HepG2 (cell line): ENCODE measurements around the gene KISS1R. TPM values are rescaled to one million over a fixed set of nuclear protein-coding genes. Genes with fewer than 3 reads are reported as not detected.

ENCODE experiments used
- CENPBD1 ChIP-seq: sonication (generic); formaldehyde crosslinking; IDR thresholded peaks from 2 replicates; pipeline ENCODE4 v1.8.0; 2022; ENCODE audit warnings: missing genetic modification reagents, low read depth, mild to moderate bottlenecking, borderline replicate concordance
- CHD2 ChIP-seq: IDR thresholded peaks from 2 replicates; pipeline ENCODE4 v1.6.1; 2011; ENCODE audit warnings: low read depth, low read length, improper control_type of control experiment
- ELF3 ChIP-seq: IDR thresholded peaks from 2 replicates; pipeline ENCODE4 v1.6.1; 2016; ENCODE audit warnings: missing genetic modification reagents, missing compliant biosample characterization
- FOXO1 ChIP-seq: sonication (generic); formaldehyde crosslinking; IDR thresholded peaks from 2 replicates; pipeline ENCODE4 v1.4.0; 2020; ENCODE audit warnings: missing genetic modification reagents
- GATAD2A ChIP-seq: IDR thresholded peaks from 2 replicates; pipeline ENCODE4 v1.6.1; 2016
- HIVEP1 ChIP-seq: sonication (generic); formaldehyde crosslinking; IDR thresholded peaks from 2 replicates; pipeline ENCODE4 v1.4.0; 2020; ENCODE audit warnings: mild to moderate bottlenecking, missing genetic modification reagents
- IRF1 ChIP-seq: sonication (generic); formaldehyde crosslinking; IDR thresholded peaks from 2 replicates; pipeline ENCODE4 v1.4.0; 2020; ENCODE audit warnings: low read depth, mild to moderate bottlenecking, missing genetic modification reagents
- MED13 ChIP-seq: sonication (generic); formaldehyde crosslinking; IDR thresholded peaks from 2 replicates; pipeline ENCODE4 v1.5.0; 2020; ENCODE audit warnings: missing genetic modification reagents
- MIXL1 ChIP-seq: IDR thresholded peaks from 2 replicates; pipeline ENCODE4 v1.6.1; 2016
- SALL2 ChIP-seq: sonication (generic); formaldehyde crosslinking; IDR thresholded peaks from 2 replicates; pipeline ENCODE4 v1.8.1; 2023; ENCODE audit warnings: mild to moderate bottlenecking, missing genetic modification reagents, inconsistent platforms
- SCMH1 ChIP-seq: sonication (generic); formaldehyde crosslinking; IDR thresholded peaks from 2 replicates; pipeline ENCODE4 v1.9.0; 2021; ENCODE audit warnings: missing genetic modification reagents, mild to moderate bottlenecking, borderline replicate concordance
- XRCC5 ChIP-seq: fragments of 200-400 bp; formaldehyde crosslinking; optimal IDR thresholded peaks from 2 replicates; pipeline ENCODE3; 2017; ENCODE audit warnings: mild to moderate bottlenecking, low read length
- ZC3H4 ChIP-seq: sonication (generic); formaldehyde crosslinking; IDR thresholded peaks from 2 replicates; pipeline ENCODE4 v1.4.0; 2020; ENCODE audit warnings: missing genetic modification reagents, borderline replicate concordance
- ZIK1 ChIP-seq: sonication (generic); formaldehyde crosslinking; IDR thresholded peaks from 2 replicates; pipeline ENCODE4 v1.5.0; 2020; ENCODE audit warnings: mild to moderate bottlenecking, low read depth, missing genetic modification reagents, borderline replicate concordance
- ZNF138 ChIP-seq: sonication (generic); formaldehyde crosslinking; IDR thresholded peaks from 2 replicates; pipeline ENCODE4 v1.5.0; 2020; ENCODE audit warnings: mild to moderate bottlenecking, low read depth, missing genetic modification reagents
- ZNF232 ChIP-seq: sonication (generic); formaldehyde crosslinking; IDR thresholded peaks from 2 replicates; pipeline ENCODE4 v1.4.0; 2020; ENCODE audit warnings: missing genetic modification reagents, borderline replicate concordance
- ZNF446 ChIP-seq: sonication (generic); formaldehyde crosslinking; IDR thresholded peaks from 2 replicates; pipeline ENCODE4 v1.5.0; 2020; ENCODE audit warnings: mild to moderate bottlenecking, missing genetic modification reagents
- ZNF597 ChIP-seq: sonication (generic); formaldehyde crosslinking; IDR thresholded peaks from 2 replicates; pipeline ENCODE4 v1.5.0; 2020; ENCODE audit warnings: missing genetic modification reagents
- ZNF646 ChIP-seq: sonication (generic); formaldehyde crosslinking; IDR thresholded peaks from 2 replicates; pipeline ENCODE4 v1.9.0; 2021; ENCODE audit warnings: mild to moderate bottlenecking, missing genetic modification reagents
- ZNF781 ChIP-seq: sonication (generic); formaldehyde crosslinking; IDR thresholded peaks from 2 replicates; pipeline ENCODE4 v1.5.1; 2020; ENCODE audit warnings: borderline replicate concordance, mild to moderate bottlenecking, missing genetic modification reagents; ENCODE audit errors: not compliant biosample characterization
- polyA plus RNA-seq, 8 experiments: library from polyadenylated mRNA; depleted of rRNA in 3 of 8; stranded (reverse) in 7 of 8; unstranded in 1 of 8; fragments of >200 nt; fragmentation: Illumina TruSeq in 4 of 8; extraction: Trizol in 4 of 8; gene quantifications; 2 replicates each; pipeline versions ENCODE4 v1.2.1 to v1.2.3, GENCODE V29; 2011 to 2016; ENCODE audit warnings: low read depth in 4 of 8, missing spikeins in 1 of 8, mixed read lengths in 1 of 8; ENCODE audit not compliant: insufficient read depth in 1 of 8
- total RNA-seq, 5 experiments: library from RNA; depleted of rRNA; stranded (reverse); fragments of >200 nt; fragmentation: Illumina TruSeq; extraction: Trizol; gene quantifications; 2 replicates each; pipeline ENCODE4 v1.2.3, GENCODE V29; 2016; ENCODE audit warnings: low read depth in 1 of 5

The KISS1R gene
- total and polyA plus RNA-seq, 2 of the 13 experiments (the other 11 are each of a cell fraction or from before 2014, with no cell fraction given) = 1.1 to 10.2 TPM

GRCh38 chr19:932648-933552 is 15.8 kb downstream of the KISS1R start (continued):
- no peak for TF ChIP-seq MIXL1 (CRISPR knock-in tag)
- no peak for TF ChIP-seq FOXO1 (CRISPR knock-in tag)
- no peak for TF ChIP-seq CHD2
- no peak for TF ChIP-seq ZNF646 (CRISPR knock-in tag)
- TF ChIP-seq XRCC5 = peak; percentile 27
- TF ChIP-seq IRF1 (CRISPR knock-in tag) = no peak
- no peak for TF ChIP-seq ZNF138 (CRISPR knock-in tag)
- TF ChIP-seq ZNF446 (CRISPR knock-in tag) = no peak
- no peak for TF ChIP-seq SCMH1 (CRISPR knock-in tag)
- no peak for TF ChIP-seq ZNF232 (CRISPR knock-in tag)
- no peak for TF ChIP-seq ZIK1 (CRISPR knock-in tag)
- TF ChIP-seq ZNF597 (CRISPR knock-in tag) = no peak
- 0 out of 2 replicates have a peak, but pooled peaks have one; percentile 23 for TF ChIP-seq MED13 (CRISPR knock-in tag)
- TF ChIP-seq HIVEP1 (CRISPR knock-in tag) = no peak
- TF ChIP-seq ZNF781 (CRISPR knock-in tag) = no peak
- TF ChIP-seq CENPBD1 (CRISPR knock-in tag) = no peak
- TF ChIP-seq ELF3 (CRISPR knock-in tag) = peak; percentile 42; the same call in 1 of the 2 replicates
- TF ChIP-seq ZC3H4 (CRISPR knock-in tag) = no peak
- TF ChIP-seq SALL2 (CRISPR knock-in tag) = no peak
- TF ChIP-seq GATAD2A (CRISPR knock-in tag) = no peak
